A549 treated with GW870086 at 1 μM for 4 hours (cell line): Measurements from ENCODE around the gene SWI5. TPM values are rescaled to one million over a fixed set of nuclear protein-coding genes. Genes with fewer than 3 reads are reported as not detected.

ENCODE experiments used
- total RNA-seq: library from RNA; stranded (reverse); fragments of 200-300 nt; extraction: Qiagen RNA extraction; gene quantifications from 5 replicates; pipeline ENCODE4 v1.2.3, GENCODE V29; 2022; ENCODE audit warnings: low read depth

The SWI5 gene
- total RNA-seq: 42.0 to 55.1 TPM (median 43.8 TPM) in 5 replicates

GRCh38 chr9:128276008-128276573 lies at the start of gene SWI5:
Gene SWI5 (plus strand): TSS chr9:128276276.

GRCh38 chr9:128275198-128276007 lies 673 bp upstream of the SWI5 start, which contains the start of gene GOLGA2:
Gene GOLGA2 (minus strand): TSS chr9:128276007. CDS start chr9:128275976, 31 bp downstream.

GRCh38 chr9:128322404-128323211 lies 46.5 kb downstream of the SWI5 start, which contains the start of the genes COQ4 and TRUB2:
Gene COQ4 (plus strand): TSS chr9:128322839. CDS start chr9:128322859, 20 bp downstream.
Gene TRUB2 (minus strand): TSS chr9:128322447. CDS start chr9:128322408, 39 bp downstream.

Other genes starting within 250 kb of the SWI5 start
- 4.5 to 6.9 TPM (median 6.4 TPM) in 5 replicates for gene NAIF1, start 209.0 kb upstream of the SWI5 start, total RNA-seq
- 7.2 to 8.7 TPM (median 8.0 TPM) in 5 replicates for gene SLC25A25, start 208.0 kb upstream of the SWI5 start, total RNA-seq
- gene PTGES2, start 148.5 kb upstream of the SWI5 start, total RNA-seq: 67.6 to 98.4 TPM (median 91.8 TPM) in 5 replicates
- gene LCN2, start 126.8 kb upstream of the SWI5 start, total RNA-seq: 2.4 to 6.8 TPM (median 3.2 TPM) in 5 replicates
- 48.4 to 68.9 TPM (median 61.7 TPM) in 5 replicates for gene BBLN, start 116.0 kb upstream of the SWI5 start, total RNA-seq
- gene CIZ1, start 84.7 kb upstream of the SWI5 start, total RNA-seq: 69.8 to 91.7 TPM (median 80.7 TPM) in 5 replicates
- gene DNM1, start 72.9 kb upstream of the SWI5 start, total RNA-seq: 80.7 to 101 TPM (median 88.4 TPM) in 5 replicates
- 37.3 to 51.1 TPM (median 46.7 TPM) in 5 replicates for gene GOLGA2, start 269 bp upstream of the SWI5 start, total RNA-seq
- gene TRUB2, start 46.2 kb downstream of the SWI5 start, total RNA-seq: 38.1 to 56.2 TPM (median 47.7 TPM) in 5 replicates
- 50.4 to 59.1 TPM (median 55.9 TPM) in 5 replicates for gene COQ4, start 46.6 kb downstream of the SWI5 start, total RNA-seq
- gene SLC27A4, start 64.3 kb downstream of the SWI5 start, total RNA-seq: 36.3 to 50.5 TPM (median 46.0 TPM) in 5 replicates
- gene URM1, start 95.1 kb downstream of the SWI5 start, total RNA-seq: 67.0 to 85.2 TPM (median 83.9 TPM) in 5 replicates
- gene CERCAM, start 144.6 kb downstream of the SWI5 start, total RNA-seq: 32.5 to 38.6 TPM (median 34.2 TPM) in 5 replicates
- gene ODF2, start 179.7 kb downstream of the SWI5 start, total RNA-seq: 23.3 to 29.3 TPM (median 24.9 TPM) in 5 replicates
- gene GLE1, start 228.4 kb downstream of the SWI5 start, total RNA-seq: 26.8 to 30.6 TPM (median 28.7 TPM) in 5 replicates